ENCODE measurements around the gene SP5. TPM values are rescaled to one million over a fixed set of nuclear protein-coding genes. Genes with fewer than 3 reads are reported as not detected.

Gene SP5
- total and polyA plus RNA-seq, 9 donors, result 0.20 to 2.9 (median 0.79) TPM; not detected in 1

GRCh38 chr2:170736628-170737027 is 21.5 kb downstream of the SP5 start:
- no peaks in the 10 kb centered on the region for H3K9me3 ChIP-seq
- DNase-seq, result no peak
- WGBS, 3 donors, result 5 to 29% (median 6%) methylated on average over 1 of the region's 1 CpG
- TF ChIP-seq CTCF (IDR thresholded peaks at IDR 0.05), result no peak
- no peak overlapping the region for H3K4me3 ChIP-seq
- H3K27ac ChIP-seq, result no peak overlapping the region
- no peaks in the 10 kb centered on the region for H3K36me3 ChIP-seq
- intact Hi-C loops (cut with DNase I), result no loop called here
- H3K27me3 ChIP-seq, result no peaks in the 10 kb centered on the region
- H3K4me1 ChIP-seq (ENCODE audit: insufficient read depth), result no peaks in the 10 kb centered on the region

GRCh38 chr2:170737406-170737805 is 22.3 kb downstream of the SP5 start:
- Histone ChIP-seq H3K27me3 (no peaks in the 10 kb centered on the region), H3K27ac (no peak overlapping the region), H3K36me3 (no peaks in the 10 kb centered on the region), H3K4me3 (no peak overlapping the region), H3K9me3 (no peaks in the 10 kb centered on the region), H3K4me1 (ENCODE audit: insufficient read depth) (no peaks in the 10 kb centered on the region)
- 93 to 97% (median 95%) methylated on average over 2 of the region's 2 CpGs for WGBS, 3 donors
- intact Hi-C loops (cut with DNase I), result no loop called here
- TF ChIP-seq POLR2A (IDR thresholded peaks at IDR 0.05), result no peak
- TF ChIP-seq EP300 (IDR thresholded peaks at IDR 0.05), result no peak
- no peak for TF ChIP-seq CTCF (IDR thresholded peaks at IDR 0.05)
- no peak for DNase-seq

GRCh38 chr2:170737821-170738220 is 22.7 kb downstream of the SP5 start:
- no peak overlapping the region for H3K27ac ChIP-seq
- H3K27me3 ChIP-seq, result no peaks in the 10 kb centered on the region
- no peak overlapping the region for H3K4me3 ChIP-seq
- WGBS, 3 donors, result 87 to 90% (median 89%) methylated on average over 4 of the region's 4 CpGs
- TF ChIP-seq CTCF (IDR thresholded peaks at IDR 0.05) (no peak), EP300 (IDR thresholded peaks at IDR 0.05) (no peak), POLR2A (IDR thresholded peaks at IDR 0.05) (no peak)
- H3K36me3 ChIP-seq, result no peaks in the 10 kb centered on the region
- no peaks in the 10 kb centered on the region for H3K9me3 ChIP-seq
- no peak for DNase-seq
- intact Hi-C loops (cut with DNase I), result no loop called here
- no peaks in the 10 kb centered on the region for H3K4me1 ChIP-seq (ENCODE audit: insufficient read depth)

GRCh38 chr2:170739048-170739447 is 23.9 kb downstream of the SP5 start:
- Histone ChIP-seq H3K4me1 (ENCODE audit: insufficient read depth) (no peaks in the 10 kb centered on the region), H3K9me3 (no peaks in the 10 kb centered on the region), H3K4me3 (no peak overlapping the region), H3K27ac (no peak overlapping the region), H3K36me3 (no peaks in the 10 kb centered on the region), H3K27me3 (no peaks in the 10 kb centered on the region)
- WGBS, 3 donors, result 61 to 65% (median 63%) methylated on average over 3 of the region's 3 CpGs
- TF ChIP-seq EP300 (IDR thresholded peaks at IDR 0.05) (no peak), POLR2A (IDR thresholded peaks at IDR 0.05) (no peak)
- no peak for DNase-seq
- intact Hi-C loops (cut with DNase I), result no loop called here

- intact Hi-C loops (cut with DNase I), result no loop called here
- Histone ChIP-seq H3K9me3 (no peaks in the 10 kb centered on the region), H3K4me1 (ENCODE audit: insufficient read depth) (no peaks in the 10 kb centered on the region), H3K4me3 (no peak overlapping the region), H3K27ac (no peak overlapping the region), H3K36me3 (no peaks in the 10 kb centered on the region), H3K27me3 (no peaks in the 10 kb centered on the region)
- 87 to 90% (median 89%) methylated on average over 3 of the region's 3 CpGs for WGBS, 3 donors
- TF ChIP-seq POLR2A (IDR thresholded peaks at IDR 0.05), result no peak
- TF ChIP-seq EP300 (IDR thresholded peaks at IDR 0.05), result no peak
- TF ChIP-seq CTCF (IDR thresholded peaks at IDR 0.05), result no peak
- DNase-seq, result no peak
Measured at GRCh38 chr2:170739507-170740046, 24.4 kb downstream of the SP5 start.
